ENCODE measurements around the gene TERB1. TPM values are rescaled to one million over a fixed set of nuclear protein-coding genes. Genes with fewer than 3 reads are reported as not detected.

Gene TERB1
- total RNA-seq, 1 donor from 2014 or later, result not detected

DNA sequence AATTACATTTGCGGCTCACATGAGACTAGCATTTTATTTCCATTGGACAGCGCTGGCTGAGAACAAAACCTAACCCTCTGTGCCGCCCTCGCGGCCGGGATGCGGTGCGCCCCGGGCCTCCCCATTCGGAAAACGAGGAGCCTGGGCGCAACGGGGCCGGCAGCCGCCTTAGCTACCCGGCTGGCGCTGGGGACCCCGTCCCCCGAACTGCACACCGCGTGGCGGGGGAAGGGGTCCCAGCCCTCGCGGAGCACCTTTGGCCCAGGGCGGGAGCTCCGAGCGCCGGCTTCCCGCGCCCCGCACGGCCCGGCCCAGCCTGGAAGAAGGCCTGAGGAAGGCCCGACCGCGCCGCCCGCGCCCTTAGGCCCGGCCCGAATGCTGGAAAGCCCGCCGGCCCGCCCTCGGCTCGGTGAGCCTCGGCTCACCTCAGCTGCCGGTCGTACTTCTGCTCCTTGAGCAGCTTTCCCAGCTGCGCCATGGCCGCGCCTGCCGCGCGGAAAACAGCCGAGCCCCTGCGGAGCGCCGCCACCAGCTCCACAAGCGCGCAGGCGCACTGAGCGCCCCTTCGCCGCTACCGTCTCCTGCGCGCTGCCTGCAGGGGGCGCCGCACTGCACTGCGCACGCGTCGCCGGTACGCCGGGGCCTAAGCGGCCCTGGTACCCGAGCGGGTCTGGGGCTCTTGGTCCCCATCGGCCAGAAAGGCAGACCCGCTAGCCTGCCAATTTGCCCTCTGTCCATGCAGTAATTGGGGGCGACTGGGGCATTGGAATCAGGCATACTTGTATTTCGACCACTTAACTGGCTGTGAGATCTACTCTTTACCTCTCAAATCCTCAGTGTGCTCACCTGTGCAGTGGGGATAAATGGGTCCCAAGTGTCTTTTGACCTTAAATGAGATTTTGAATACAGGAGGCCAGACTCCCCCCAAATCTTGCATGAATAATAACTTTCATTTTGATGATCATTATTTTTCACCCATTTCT, 29.3 kb upstream of the TERB1 start, which contains the start of gene NAE1:
TSS of gene NAE1 (minus strand) at position 555 of the 983 bp plus-strand sequence. CDS start at position 478, 77 bp downstream.
- no peak for DNase-seq (ENCODE audit: low read depth)
- TF ChIP-seq, protein P1, sequence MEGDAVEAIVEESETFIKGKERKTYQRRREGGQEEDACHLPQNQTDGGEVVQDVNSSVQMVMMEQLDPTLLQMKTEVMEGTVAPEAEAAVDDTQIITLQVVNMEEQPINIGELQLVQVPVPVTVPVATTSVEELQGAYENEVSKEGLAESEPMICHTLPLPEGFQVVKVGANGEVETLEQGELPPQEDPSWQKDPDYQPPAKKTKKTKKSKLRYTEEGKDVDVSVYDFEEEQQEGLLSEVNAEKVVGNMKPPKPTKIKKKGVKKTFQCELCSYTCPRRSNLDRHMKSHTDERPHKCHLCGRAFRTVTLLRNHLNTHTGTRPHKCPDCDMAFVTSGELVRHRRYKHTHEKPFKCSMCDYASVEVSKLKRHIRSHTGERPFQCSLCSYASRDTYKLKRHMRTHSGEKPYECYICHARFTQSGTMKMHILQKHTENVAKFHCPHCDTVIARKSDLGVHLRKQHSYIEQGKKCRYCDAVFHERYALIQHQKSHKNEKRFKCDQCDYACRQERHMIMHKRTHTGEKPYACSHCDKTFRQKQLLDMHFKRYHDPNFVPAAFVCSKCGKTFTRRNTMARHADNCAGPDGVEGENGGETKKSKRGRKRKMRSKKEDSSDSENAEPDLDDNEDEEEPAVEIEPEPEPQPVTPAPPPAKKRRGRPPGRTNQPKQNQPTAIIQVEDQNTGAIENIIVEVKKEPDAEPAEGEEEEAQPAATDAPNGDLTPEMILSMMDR (conservative IDR thresholded peaks at IDR 0.05; ENCODE audit: low read depth, low read length), result peak; percentile 84
- H3K4me3 ChIP-seq (ENCODE audit: low read depth, low read length), result peak within 1 kb of the TSS; percentile 87

DNA sequence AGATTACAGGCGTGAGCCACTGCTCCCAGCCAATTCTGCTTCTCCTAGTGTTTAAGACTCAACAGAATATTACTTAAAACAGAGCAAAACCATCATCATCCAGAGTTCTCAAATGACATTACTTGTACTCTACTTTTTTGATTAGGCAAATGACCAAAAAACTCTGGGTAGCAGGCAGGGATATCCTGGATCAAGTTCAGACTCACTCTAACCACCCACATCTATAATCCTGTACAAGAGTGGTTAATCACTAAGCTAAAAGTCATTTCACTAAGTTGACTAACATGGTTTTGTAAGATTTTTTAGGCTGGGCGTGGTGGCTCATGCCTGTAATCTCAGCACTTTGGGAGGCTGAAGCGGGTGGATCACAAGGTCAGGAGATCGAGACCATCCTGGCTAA, 22.6 kb upstream of the TERB1 start:
- H3K4me3 ChIP-seq (ENCODE audit: low read depth, low read length), result no peak overlapping the region
- DNase-seq (ENCODE audit: low read depth), result no peak
- TF ChIP-seq, protein P1 (conservative IDR thresholded peaks at IDR 0.05; ENCODE audit: low read depth, low read length), result no peak

DNA sequence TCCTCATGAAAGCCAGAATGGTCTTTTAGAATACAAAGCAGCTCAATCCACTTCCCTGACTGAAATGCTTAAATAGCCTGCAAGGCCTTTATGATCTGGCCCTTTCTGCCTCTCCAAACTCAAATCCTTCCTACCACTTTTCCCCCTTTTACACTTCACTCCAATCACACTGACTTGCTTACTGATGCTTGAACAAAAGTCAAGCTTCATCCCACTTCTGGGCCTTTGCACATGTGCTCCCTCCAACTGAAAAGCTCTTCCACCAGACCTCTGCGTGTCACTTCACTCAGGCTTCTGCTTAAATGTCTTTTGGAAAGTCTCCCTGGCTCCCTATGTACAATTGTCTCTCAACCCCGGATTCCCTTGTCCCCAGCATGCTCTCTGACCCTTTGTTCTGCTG, 13.3 kb upstream of the TERB1 start:
- H3K4me3 ChIP-seq (ENCODE audit: low read depth, low read length), result no peak overlapping the region
- TF ChIP-seq, protein P1 (conservative IDR thresholded peaks at IDR 0.05; ENCODE audit: low read depth, low read length), result no peak
- DNase-seq (ENCODE audit: low read depth), result no peak

DNA sequence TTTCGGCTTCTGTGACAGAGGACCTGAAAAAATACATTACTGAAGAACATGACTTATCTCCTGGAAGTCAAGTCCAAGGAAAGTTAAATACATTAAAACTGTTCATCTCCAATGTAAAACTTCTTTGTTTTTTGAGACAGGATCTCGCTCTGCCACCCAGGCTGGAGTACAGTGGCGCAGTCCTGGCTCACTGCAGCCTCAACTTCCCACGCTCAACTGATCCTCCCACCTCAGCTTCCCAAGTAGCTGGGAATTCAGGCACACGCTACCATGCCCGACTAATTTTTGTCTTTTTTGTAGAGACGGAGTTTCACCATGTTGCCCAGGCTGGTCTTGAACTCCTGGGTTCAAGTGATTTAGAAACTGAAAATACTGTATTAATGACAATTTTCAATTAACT, 9.7 kb upstream of the TERB1 start:
- no peak overlapping the region for H3K4me3 ChIP-seq (ENCODE audit: low read depth, low read length)
- TF ChIP-seq, protein P1 (conservative IDR thresholded peaks at IDR 0.05; ENCODE audit: low read depth, low read length), result no peak
- no peak for DNase-seq (ENCODE audit: low read depth)

DNA sequence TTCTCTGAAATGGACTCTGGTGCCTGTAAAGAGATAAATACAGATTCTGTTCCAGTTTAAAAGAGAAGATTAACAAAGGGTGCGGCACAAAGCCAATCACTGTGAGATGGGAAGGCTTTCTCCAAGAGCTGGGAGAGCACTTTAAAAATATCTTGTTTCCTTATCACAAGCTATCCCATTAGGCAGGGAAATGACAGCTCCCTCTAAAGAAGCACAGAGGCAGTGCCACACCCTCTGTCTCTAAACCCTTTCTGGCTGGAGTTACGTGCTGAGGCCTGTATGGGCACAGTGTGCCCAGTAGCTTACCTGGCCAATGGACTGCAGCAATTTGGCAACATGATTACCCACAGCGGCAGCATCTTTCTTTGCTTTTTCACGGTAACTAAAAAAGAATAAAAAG, 9.0 kb upstream of the TERB1 start:
- TF ChIP-seq, protein P1 (conservative IDR thresholded peaks at IDR 0.05; ENCODE audit: low read depth, low read length), result no peak
- no peak overlapping the region for H3K4me3 ChIP-seq (ENCODE audit: low read depth, low read length)
- no peak for DNase-seq (ENCODE audit: low read depth)

DNA sequence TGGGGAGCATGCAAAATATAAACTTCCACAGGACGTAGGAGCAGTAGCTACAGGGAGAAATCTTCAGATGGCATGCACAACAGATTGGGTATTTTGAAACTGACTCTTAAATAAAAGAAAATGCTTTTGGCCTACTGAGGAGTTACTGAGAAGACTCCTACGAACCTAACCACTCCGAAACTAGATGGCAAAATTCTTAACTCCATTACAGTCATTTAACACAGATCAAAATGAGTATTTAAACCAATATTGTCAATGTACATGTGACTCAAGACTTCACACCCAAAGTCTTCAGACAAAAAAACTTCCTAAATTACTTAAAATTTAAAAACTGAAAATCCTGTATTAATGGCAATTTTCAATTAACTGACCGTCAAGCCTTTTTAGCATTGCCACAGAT, 8.4 kb upstream of the TERB1 start:
- TF ChIP-seq, protein P1 (conservative IDR thresholded peaks at IDR 0.05; ENCODE audit: low read depth, low read length), result no peak
- no peak for DNase-seq (ENCODE audit: low read depth)

More for the DNA sequence above, 8.4 kb upstream of the TERB1 start:
- no peak overlapping the region for H3K4me3 ChIP-seq (ENCODE audit: low read depth, low read length)

Data from epithelial cell of proximal tubule (primary cell).